ENCODE results near the gene ARHGEF19.
"Not testable (repeated sequence)": the region's sequence is repeated elsewhere in the genome, so short reads cannot be mapped to it uniquely, and the experiment has no call there.

ARHGEF19 gene

DNA sequence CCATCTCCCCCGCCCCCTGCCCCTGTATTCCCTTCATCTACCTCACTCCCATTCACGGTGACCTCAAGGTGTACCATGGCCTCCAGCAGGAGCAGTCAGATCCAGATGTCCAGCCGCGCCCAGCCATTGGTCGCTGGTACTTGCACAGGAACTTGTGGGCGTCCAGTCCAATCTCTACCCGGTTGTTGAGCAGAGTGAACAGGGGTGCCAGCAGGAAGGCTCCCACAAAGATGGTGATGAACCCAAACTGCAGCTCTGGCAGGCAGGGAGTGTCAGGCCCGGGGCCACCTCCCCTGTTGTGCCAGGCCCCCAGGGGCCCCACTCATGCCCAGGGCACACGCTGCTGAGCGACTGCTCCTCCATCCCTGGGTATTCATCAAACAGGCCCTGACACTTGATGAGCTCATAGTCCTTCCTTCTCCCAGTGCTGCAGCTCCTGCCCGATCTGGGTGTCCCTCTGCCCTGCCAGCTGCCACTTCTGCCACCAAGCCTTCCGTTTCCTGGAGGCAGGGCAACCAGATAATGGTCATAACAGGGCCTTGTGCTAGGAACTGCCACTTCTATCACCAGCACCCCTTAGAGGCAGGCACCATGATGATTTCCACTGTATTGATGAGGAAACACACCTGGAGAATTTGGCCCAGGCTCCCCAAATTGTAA, 5.7 kb upstream of the ARHGEF19 start:
- H3K36me3 ChIP-seq (ENCODE audit: insufficient read depth, low read length) = no peaks in the 10 kb centered on the region
- H3K27me3 ChIP-seq (ENCODE audit: control insufficient read depth, insufficient read depth, low read length) = peaks cover 13% of the 10 kb centered on the region
- peaks cover 12% of the 10 kb centered on the region for H3K4me1 ChIP-seq (ENCODE audit: control insufficient read depth, insufficient read depth, low read length)
- no peak overlapping the region for H3K4me3 ChIP-seq (ENCODE audit: low read length)
- no peak overlapping the region for H3K9ac ChIP-seq (ENCODE audit: low read depth, low read length)
- peak overlapping the region; percentile 90 for H3K4me2 ChIP-seq (ENCODE audit: low read length)
- no peaks in the 10 kb centered on the region for H3K9me3 ChIP-seq (replicated peaks; ENCODE audit: low read length)

DNA sequence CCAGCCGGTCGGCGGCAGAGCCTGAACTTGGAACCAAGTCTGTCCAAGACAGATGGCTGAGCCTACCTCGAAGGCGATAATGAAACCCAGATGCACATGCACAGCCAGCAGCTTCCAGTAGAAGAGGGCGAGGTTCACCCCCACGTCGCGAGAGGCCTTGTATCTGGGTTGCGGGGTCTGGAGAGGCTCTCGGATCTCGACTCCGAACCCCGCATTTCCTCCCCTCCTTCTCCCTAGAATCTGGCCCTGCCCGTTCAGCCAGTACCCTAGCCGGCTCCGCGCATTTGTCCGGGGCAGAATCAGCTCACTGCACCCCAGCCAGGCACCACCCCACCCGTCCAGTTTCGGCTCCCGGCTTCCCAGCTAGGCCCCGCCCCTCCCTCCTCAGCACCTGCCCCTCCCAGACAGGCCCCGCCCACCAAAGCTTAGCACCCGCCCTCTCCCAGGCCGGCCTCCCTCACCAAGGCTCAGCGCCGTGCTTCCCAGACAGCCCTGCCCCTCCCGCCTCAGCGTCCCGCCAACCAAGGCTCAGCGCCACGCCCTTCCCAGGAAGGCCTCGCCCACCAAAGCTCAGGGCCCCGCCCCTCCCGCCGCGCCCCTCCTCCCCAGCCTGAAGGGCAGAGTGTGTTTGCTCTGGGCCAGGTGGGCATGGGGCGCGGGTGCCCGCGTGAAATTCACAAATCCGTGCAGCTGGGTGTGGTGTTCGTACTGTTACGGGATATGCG, 4.8 kb upstream of the ARHGEF19 start:
- H3K4me3 ChIP-seq (ENCODE audit: low read length) = peak overlapping the region; percentile 71
- H3K4me2 ChIP-seq (ENCODE audit: low read length) = peak overlapping the region; percentile 90
- no peaks in the 10 kb centered on the region for H3K36me3 ChIP-seq (ENCODE audit: insufficient read depth, low read length)
- H3K27me3 ChIP-seq (ENCODE audit: control insufficient read depth, insufficient read depth, low read length) = peaks cover 19% of the 10 kb centered on the region
- H3K4me1 ChIP-seq (ENCODE audit: control insufficient read depth, insufficient read depth, low read length) = peaks cover 12% of the 10 kb centered on the region
- H3K9ac ChIP-seq (ENCODE audit: low read depth, low read length) = peak overlapping the region; percentile 48
- no peaks in the 10 kb centered on the region for H3K9me3 ChIP-seq (replicated peaks; ENCODE audit: low read length)

DNA sequence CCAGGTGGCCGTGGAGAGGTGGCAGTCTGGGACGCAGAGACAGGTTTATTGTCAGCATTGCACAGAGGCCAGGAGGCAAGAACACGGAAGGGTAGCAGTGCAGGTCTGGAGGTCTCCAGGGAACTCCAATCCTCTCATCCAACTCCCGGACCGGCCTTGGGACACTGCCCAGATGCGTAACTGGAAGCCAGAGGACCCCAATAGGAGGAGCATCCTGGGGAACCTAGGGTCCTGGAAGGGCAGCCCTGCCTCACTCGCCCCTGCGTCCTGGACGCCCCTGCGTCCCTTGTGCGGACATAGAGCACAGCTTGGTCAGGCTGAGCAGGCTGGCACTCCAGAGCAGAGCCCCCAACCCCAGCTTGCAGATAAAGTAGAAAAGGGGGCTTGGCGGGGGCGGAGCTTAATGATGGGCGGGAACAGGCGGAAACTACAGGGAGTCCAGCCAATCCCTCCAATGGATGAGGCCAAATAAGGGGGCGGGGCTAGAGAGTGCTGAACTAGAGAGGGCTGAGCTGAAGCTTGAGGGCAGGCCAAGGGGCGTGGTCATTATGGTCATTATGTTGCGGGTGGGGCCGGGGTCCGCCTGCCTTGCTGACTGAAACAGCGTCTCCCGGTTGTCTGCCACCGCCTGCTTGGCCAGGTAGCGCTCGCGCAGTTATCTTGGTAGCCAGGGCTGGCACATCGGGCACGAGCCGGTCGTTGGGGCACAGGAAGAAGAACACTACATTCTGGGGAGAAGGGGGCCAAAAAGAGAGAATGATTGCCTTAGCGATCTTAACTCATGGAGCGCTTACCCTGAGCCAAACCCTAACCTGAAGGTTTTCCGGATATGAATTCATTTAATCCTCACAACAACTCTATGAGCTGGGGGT, 3.7 kb upstream of the ARHGEF19 start:
- Histone ChIP-seq H3K4me1 (ENCODE audit: control insufficient read depth, insufficient read depth, low read length) (peaks cover 12% of the 10 kb centered on the region), H3K9ac (ENCODE audit: low read depth, low read length) (no peak overlapping the region)

DNA sequence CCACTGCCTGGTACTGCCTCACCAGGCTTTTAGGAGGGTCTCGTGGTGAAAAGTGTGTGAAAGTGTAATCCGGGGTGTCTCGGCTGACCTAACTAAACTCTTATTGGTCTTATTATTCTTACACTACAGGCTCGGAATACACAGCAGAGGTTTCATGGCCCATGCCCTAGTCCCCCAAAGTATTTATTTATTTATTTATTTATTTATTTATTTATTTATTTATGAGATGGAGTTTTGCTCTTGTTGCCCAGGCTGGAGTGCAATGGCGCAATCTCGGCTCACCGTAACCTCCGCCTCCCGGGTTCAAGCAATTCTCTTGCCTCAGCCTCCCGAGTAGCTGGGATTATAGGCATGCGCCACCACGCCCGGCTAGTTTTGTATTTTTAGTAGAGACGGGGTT, 2.8 kb upstream of the ARHGEF19 start:
- not testable (repeated sequence) for H3K36me3 ChIP-seq (ENCODE audit: insufficient read depth, low read length); H3K4me3 ChIP-seq (ENCODE audit: low read length)

More for the DNA sequence above, 3.7 kb upstream of the ARHGEF19 start:
- peak overlapping the region; percentile 71 for H3K4me3 ChIP-seq (ENCODE audit: low read length)
- H3K27me3 ChIP-seq (ENCODE audit: control insufficient read depth, insufficient read depth, low read length) = peaks cover 18% of the 10 kb centered on the region
- peak overlapping the region; percentile 90 for H3K4me2 ChIP-seq (ENCODE audit: low read length)
- H3K36me3 ChIP-seq (ENCODE audit: insufficient read depth, low read length) = no peaks in the 10 kb centered on the region
- H3K9me3 ChIP-seq (replicated peaks; ENCODE audit: low read length) = no peaks in the 10 kb centered on the region

DNA sequence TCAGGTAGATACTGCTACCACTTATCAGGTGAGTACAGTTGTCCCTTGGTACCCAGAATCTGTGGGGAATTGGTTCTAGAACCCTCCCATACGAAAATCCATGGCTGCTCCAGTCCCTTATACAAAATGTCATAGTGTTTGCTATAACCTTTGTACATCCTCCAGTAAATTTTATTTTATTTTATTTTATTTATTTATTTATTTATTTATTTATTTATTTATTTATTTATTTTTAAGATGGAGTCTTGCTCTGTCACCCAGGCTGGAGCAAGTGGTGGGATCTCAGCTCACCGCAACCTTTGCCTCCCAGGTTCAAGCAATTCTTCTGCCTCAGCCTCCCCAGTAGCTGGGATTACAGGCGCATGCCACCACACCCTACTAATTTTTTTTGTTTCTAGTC, 1.1 kb upstream of the ARHGEF19 start:
- H3K4me2 ChIP-seq (ENCODE audit: low read length); H3K9me3 ChIP-seq (replicated peaks; ENCODE audit: low read length); H3K4me3 ChIP-seq (ENCODE audit: low read length); H3K36me3 ChIP-seq (ENCODE audit: insufficient read depth, low read length); H3K9ac ChIP-seq (ENCODE audit: low read depth, low read length): not testable (repeated sequence)
- Histone ChIP-seq H3K4me1 (ENCODE audit: control insufficient read depth, insufficient read depth, low read length) (peaks cover 12% of the 10 kb centered on the region), H3K27me3 (ENCODE audit: control insufficient read depth, insufficient read depth, low read length) (peaks cover 14% of the 10 kb centered on the region)

More for the DNA sequence above, 2.8 kb upstream of the ARHGEF19 start:
- not testable (repeated sequence) for H3K9me3 ChIP-seq (replicated peaks; ENCODE audit: low read length); H3K9ac ChIP-seq (ENCODE audit: low read depth, low read length); H3K4me2 ChIP-seq (ENCODE audit: low read length)
- Histone ChIP-seq H3K4me1 (ENCODE audit: control insufficient read depth, insufficient read depth, low read length) (peaks cover 12% of the 10 kb centered on the region), H3K27me3 (ENCODE audit: control insufficient read depth, insufficient read depth, low read length) (peaks cover 14% of the 10 kb centered on the region)

DNA sequence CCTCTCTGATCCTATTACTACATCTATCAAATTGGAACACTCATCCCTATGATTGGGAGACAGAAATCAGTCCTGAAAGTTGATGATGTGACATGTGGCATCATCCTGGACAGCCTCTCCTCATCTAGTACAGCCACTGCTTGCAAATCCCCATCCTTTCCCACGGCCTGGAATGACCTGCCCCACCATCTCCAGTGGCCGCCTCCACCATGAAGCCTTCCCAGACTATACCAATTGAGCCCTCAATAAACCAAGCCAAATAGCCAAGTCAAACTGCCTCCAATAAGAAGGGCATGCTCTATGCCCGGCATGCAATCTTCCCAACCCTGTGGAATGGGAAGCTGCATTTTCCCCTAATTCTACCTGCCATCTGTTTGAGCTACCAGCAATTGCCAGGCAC, 561 bp upstream of the ARHGEF19 start:
- peaks cover 12% of the 10 kb centered on the region for H3K4me1 ChIP-seq (ENCODE audit: control insufficient read depth, insufficient read depth, low read length)
- H3K36me3 ChIP-seq (ENCODE audit: insufficient read depth, low read length) = no peaks in the 10 kb centered on the region
- no peak overlapping the region for H3K4me3 ChIP-seq (ENCODE audit: low read length)
- no peak overlapping the region for H3K4me2 ChIP-seq (ENCODE audit: low read length)
- no peaks in the 10 kb centered on the region for H3K9me3 ChIP-seq (replicated peaks; ENCODE audit: low read length)
- H3K27me3 ChIP-seq (ENCODE audit: control insufficient read depth, insufficient read depth, low read length) = peaks cover 14% of the 10 kb centered on the region
- no peak overlapping the region for H3K9ac ChIP-seq (ENCODE audit: low read depth, low read length)

DNA sequence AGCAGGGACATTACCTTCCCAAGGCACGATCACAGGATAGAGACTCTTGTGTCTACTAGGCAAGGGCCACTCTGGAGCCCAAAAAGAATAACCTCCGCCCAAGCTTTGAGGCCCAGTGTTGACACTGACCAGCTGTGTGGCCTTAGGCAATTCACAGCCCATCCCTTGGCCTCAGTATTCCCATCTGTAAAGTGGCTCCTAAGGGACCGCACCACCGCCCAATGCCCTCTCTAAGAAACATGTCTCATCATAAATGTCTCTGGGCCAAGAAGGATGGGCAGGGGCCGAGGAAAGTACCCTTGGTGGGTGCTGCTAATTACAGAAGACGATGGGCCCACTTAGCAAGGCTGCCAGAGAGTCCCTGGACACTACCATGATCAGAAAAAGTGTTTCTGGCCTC, 628 bp downstream of the ARHGEF19 start:
- H3K9ac ChIP-seq (ENCODE audit: low read depth, low read length) = no peak overlapping the region
- no peak overlapping the region for H3K4me3 ChIP-seq (ENCODE audit: low read length)
- no peaks in the 10 kb centered on the region for H3K9me3 ChIP-seq (replicated peaks; ENCODE audit: low read length)
- peaks cover 13% of the 10 kb centered on the region for H3K4me1 ChIP-seq (ENCODE audit: control insufficient read depth, insufficient read depth, low read length)
- H3K36me3 ChIP-seq (ENCODE audit: insufficient read depth, low read length) = no peaks in the 10 kb centered on the region
- peaks cover 14% of the 10 kb centered on the region for H3K27me3 ChIP-seq (ENCODE audit: control insufficient read depth, insufficient read depth, low read length)
- no peak overlapping the region for H3K4me2 ChIP-seq (ENCODE audit: low read length)

DNA sequence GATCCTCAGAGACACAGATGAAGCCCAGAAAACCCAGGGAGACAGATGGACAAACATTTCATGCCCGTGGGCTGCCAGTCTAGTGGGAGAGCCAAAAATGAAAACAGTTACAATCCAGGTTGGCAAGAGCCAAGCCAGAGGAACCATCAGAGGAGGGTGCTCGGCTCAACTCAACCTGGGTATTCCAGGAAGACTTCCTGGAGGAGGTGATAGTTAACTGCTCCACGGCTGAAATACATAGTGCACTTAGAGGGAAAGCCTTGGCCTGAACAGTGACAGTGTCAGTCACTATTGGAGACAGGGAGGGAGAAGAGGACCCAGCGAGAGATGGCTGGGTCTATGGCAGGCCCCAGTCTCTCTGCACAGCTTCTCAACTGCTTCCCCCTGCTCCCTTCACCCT, 1.9 kb downstream of the ARHGEF19 start:
- Histone ChIP-seq H3K36me3 (ENCODE audit: insufficient read depth, low read length) (no peaks in the 10 kb centered on the region), H3K4me2 (ENCODE audit: low read length) (no peak overlapping the region), H3K9ac (ENCODE audit: low read depth, low read length) (no peak overlapping the region), H3K4me1 (ENCODE audit: control insufficient read depth, insufficient read depth, low read length) (peaks cover 13% of the 10 kb centered on the region), H3K4me3 (ENCODE audit: low read length) (no peak overlapping the region), H3K27me3 (ENCODE audit: control insufficient read depth, insufficient read depth, low read length) (peaks cover 14% of the 10 kb centered on the region), H3K9me3 (replicated peaks; ENCODE audit: low read length) (no peaks in the 10 kb centered on the region)

DNA sequence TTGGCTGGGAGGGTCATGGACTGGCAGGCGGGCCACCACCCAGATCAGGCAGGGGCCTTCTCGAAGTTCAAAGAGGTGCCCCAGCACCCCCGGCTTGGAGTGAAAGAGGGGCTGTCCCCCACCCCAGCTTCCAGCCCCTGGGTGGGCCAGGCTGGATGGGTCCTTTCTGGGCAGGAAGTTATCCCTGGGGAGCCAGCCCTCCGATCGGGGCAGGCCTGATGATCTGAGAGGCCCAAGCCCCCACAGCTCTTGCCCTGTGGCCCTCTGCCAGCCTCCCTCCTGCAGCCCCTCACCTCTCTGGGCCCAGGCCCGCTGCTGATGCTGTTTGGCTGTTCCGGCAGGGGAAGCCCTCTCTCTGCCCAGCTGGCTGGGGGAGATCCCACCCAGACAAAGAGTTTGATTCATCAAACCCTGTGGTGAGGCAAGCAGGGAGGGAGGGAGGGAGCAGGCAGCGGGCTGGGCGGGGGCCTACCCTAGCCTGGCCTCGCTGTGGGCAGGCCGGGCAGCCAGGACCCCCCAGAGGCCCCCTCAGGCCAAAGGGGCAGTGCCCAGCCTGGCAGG, 2.5 kb downstream of the ARHGEF19 start:
- Histone ChIP-seq H3K9me3 (replicated peaks; ENCODE audit: low read length) (no peaks in the 10 kb centered on the region), H3K4me1 (ENCODE audit: control insufficient read depth, insufficient read depth, low read length) (peaks cover 13% of the 10 kb centered on the region), H3K4me2 (ENCODE audit: low read length) (no peak overlapping the region), H3K9ac (ENCODE audit: low read depth, low read length) (no peak overlapping the region), H3K36me3 (ENCODE audit: insufficient read depth, low read length) (no peaks in the 10 kb centered on the region), H3K4me3 (ENCODE audit: low read length) (no peak overlapping the region), H3K27me3 (ENCODE audit: control insufficient read depth, insufficient read depth, low read length) (peaks cover 14% of the 10 kb centered on the region)

DNA sequence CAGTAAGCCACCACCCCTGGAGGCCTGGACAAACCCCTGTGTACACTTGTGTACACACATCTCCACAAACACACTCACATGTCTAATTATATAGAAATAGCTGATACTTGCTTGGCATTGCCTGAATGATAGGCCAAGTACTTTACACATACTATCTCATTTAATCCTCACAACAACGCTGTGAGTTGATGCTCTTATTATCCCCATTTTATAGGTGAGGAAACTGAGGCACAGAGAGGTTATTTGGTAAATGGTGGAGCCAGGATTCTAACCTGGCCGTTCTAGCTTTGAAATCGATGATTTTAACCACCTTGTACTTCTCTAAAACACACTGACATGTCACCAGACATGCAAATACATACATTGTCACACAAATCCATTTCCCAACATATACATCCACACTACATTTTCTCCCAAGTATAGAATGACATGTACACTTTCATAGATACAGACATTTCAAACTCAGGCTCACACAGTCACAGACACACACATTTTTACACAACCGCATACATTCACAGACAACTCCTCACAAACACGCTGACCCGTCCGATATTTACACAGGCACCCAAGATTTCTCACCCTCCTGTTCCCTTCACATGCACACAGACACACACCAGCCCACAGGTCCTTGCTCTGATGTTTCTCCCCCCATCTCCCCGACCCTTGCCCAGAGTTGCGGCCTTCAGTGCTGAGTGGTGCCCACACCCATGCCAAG, 3.2 kb downstream of the ARHGEF19 start:
- Histone ChIP-seq H3K27me3 (ENCODE audit: control insufficient read depth, insufficient read depth, low read length) (peaks cover 14% of the 10 kb centered on the region), H3K4me1 (ENCODE audit: control insufficient read depth, insufficient read depth, low read length) (peaks cover 13% of the 10 kb centered on the region), H3K36me3 (ENCODE audit: insufficient read depth, low read length) (no peaks in the 10 kb centered on the region), H3K4me3 (ENCODE audit: low read length) (no peak overlapping the region), H3K9ac (ENCODE audit: low read depth, low read length) (no peak overlapping the region), H3K4me2 (ENCODE audit: low read length) (no peak overlapping the region), H3K9me3 (replicated peaks; ENCODE audit: low read length) (no peaks in the 10 kb centered on the region)

Measured in skeletal muscle satellite cell (primary cell).